Suprapubic skin (tissue), 4 donors: ENCODE results near the gene FRMD3. TPM values are rescaled to one million over a fixed set of nuclear protein-coding genes. Genes with fewer than 3 reads are reported as not detected.

Source experiments
- DNase-seq, 2 donors: peaks; one replicate each; pipeline ENCODE4 v3.0.0-alpha.2; 2019; ENCODE audit warnings: low spot score in 2 of 2
- H3K27ac ChIP-seq: fragments of 200-600 bp; sonication (generic); one replicate; pipeline ENCODE4 v1.5.1; 2019
- H3K27me3 ChIP-seq: fragments of 200-600 bp; sonication (generic); one replicate; pipeline ENCODE4 v1.5.1; 2019
- H3K36me3 ChIP-seq: fragments of 200-600 bp; sonication (generic); one replicate; pipeline ENCODE4 v1.5.1; 2019
- H3K4me1 ChIP-seq: fragments of 200-600 bp; sonication (generic); one replicate; pipeline ENCODE4 v1.5.1; 2019
- H3K4me3 ChIP-seq: fragments of 200-600 bp; sonication (generic); one replicate; pipeline ENCODE4 v1.5.1; 2019; ENCODE audit warnings: mild to moderate bottlenecking
- H3K9me3 ChIP-seq: fragments of 200-600 bp; sonication (generic); one replicate; pipeline ENCODE4 v1.5.1; 2019
- EP300 ChIP-seq: sonication (generic); formaldehyde crosslinking; IDR thresholded peaks from one replicate; pipeline ENCODE4 v1.6.1; 2017; ENCODE audit warnings: antibody characterized with exemption
- POLR2A ChIP-seq, 2 donors: fragments of 450-650 bp; IDR thresholded peaks; one replicate each; pipeline ENCODE4 v1.6.1; 2017; ENCODE audit warnings: antibody characterized with exemption in 2 of 2, mild to moderate bottlenecking in 2 of 2, moderate library complexity in 2 of 2
- POLR2AphosphoS5 ChIP-seq, 3 donors: sonication (generic); formaldehyde crosslinking; IDR thresholded peaks; one replicate each; pipeline ENCODE4 v1.6.1; 2017; ENCODE audit warnings: antibody characterized with exemption in 3 of 3
- WGBS: methylation state at CpG from one replicate; pipeline ENCODE4 v1.1.5; 2018; 5-methylcytosine and 5-hydroxymethylcytosine counted together
- total RNA-seq, 4 donors: library from RNA; depleted of rRNA; stranded (reverse); fragments of >200 nt; gene quantifications; one replicate each; pipeline ENCODE4 v1.1.0, GENCODE V29; 2016
- TF ChIP-seq, protein P1 (sequence below), 2 donors: fragments of 200-600 bp in 1 of 2; fragments of 450-650 bp in 1 of 2; sonication (generic) in 1 of 2; IDR thresholded peaks; one replicate each; pipeline ENCODE4 v1.5.1; 2016 to 2019; ENCODE audit warnings: antibody characterized with exemption in 2 of 2, mild to moderate bottlenecking in 1 of 2, moderate library complexity in 1 of 2

The FRMD3 gene
- total RNA-seq, 4 donors from 2014 or later = 2.8 to 7.0 (median 5.2) TPM

DNA sequence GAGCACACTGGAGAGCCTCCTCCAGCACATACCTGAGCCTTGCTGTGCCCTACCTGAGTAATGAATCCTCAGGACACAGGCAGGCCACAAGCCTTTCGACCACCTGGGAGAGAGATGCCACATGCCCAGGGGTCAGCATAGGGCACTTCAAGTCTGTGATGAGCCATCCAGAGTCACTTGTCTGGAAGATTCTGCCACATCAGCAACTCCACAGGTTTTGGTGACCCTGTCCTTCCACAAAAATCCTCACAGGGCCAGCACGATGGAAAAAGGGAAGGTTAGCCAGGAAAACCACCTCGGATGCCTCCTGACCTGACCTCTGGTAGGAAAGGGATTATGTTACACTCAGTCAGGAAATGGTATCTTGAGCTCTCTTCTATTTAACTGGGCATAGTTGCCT lies 46.8 kb downstream of the FRMD3 start:
- no peak overlapping the region for H3K4me3 ChIP-seq
- H3K36me3 ChIP-seq = no peaks in the 10 kb centered on the region
- TF ChIP-seq POLR2A (IDR thresholded peaks at IDR 0.05) (no peak), POLR2AphosphoS5 (IDR thresholded peaks at IDR 0.05) (no peak), EP300 (no peak)
- TF ChIP-seq, protein P1, sequence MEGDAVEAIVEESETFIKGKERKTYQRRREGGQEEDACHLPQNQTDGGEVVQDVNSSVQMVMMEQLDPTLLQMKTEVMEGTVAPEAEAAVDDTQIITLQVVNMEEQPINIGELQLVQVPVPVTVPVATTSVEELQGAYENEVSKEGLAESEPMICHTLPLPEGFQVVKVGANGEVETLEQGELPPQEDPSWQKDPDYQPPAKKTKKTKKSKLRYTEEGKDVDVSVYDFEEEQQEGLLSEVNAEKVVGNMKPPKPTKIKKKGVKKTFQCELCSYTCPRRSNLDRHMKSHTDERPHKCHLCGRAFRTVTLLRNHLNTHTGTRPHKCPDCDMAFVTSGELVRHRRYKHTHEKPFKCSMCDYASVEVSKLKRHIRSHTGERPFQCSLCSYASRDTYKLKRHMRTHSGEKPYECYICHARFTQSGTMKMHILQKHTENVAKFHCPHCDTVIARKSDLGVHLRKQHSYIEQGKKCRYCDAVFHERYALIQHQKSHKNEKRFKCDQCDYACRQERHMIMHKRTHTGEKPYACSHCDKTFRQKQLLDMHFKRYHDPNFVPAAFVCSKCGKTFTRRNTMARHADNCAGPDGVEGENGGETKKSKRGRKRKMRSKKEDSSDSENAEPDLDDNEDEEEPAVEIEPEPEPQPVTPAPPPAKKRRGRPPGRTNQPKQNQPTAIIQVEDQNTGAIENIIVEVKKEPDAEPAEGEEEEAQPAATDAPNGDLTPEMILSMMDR (IDR thresholded peaks at IDR 0.05) = no peak
- no peaks in the 10 kb centered on the region for H3K27me3 ChIP-seq
- H3K4me1 ChIP-seq = no peaks in the 10 kb centered on the region
- H3K9me3 ChIP-seq = no peaks in the 10 kb centered on the region
- DNase-seq = no peak
- 47% methylated on average over 3 of the region's 3 CpGs for WGBS
- no peak overlapping the region for H3K27ac ChIP-seq

DNA sequence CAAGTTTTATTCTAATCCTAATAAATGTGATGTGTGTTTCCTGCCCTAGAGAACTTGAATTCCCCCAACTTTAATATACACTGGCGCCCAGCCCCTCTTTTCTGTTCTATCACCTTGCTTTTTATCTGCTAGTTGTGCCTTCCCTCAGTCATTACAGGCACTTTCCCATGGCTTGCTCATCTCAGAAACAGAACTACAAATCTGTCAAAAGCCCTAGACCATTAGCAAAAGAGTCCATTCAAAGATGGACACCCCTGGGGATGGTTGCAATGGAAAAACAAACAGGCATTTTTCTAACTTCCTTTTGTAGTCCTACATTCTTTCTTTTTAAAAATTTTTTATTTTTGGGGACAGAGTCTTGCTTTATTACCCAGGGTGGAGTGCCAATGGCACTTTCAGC lies 48.2 kb downstream of the FRMD3 start:
- DNase-seq = no peak
- H3K4me3 ChIP-seq = no peak overlapping the region
- no peaks in the 10 kb centered on the region for H3K36me3 ChIP-seq
- no peak overlapping the region for H3K27ac ChIP-seq
- H3K9me3 ChIP-seq = no peaks in the 10 kb centered on the region
- no peak for TF ChIP-seq POLR2A (IDR thresholded peaks at IDR 0.05)
- TF ChIP-seq EP300 = no peak
- no peak for TF ChIP-seq POLR2AphosphoS5 (IDR thresholded peaks at IDR 0.05)
- TF ChIP-seq, protein P1 (IDR thresholded peaks at IDR 0.05) = no peak
- H3K4me1 ChIP-seq = no peaks in the 10 kb centered on the region
- no peaks in the 10 kb centered on the region for H3K27me3 ChIP-seq
- 93% methylated on average over 1 of the region's 1 CpG for WGBS

DNA sequence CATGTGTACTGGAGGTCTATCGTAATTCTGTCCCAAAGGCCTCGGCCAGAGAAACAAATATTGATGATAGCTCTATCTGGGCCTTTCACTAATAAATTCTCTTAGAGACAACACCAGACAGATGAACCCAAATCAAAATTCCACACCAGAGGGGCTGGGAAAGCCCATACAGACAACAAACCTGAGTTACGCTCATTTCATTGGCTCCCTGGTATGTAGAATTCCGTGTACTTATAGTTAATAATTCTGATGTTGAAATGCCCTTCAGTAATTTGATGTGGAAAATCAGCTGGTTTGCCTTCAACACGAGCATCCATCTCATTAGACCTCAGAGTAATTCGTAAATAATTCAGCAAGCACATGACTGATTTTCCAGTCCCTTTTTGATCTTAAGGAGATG lies 53.2 kb downstream of the FRMD3 start:
- no peaks in the 10 kb centered on the region for H3K36me3 ChIP-seq
- no peak for DNase-seq
- TF ChIP-seq, protein P1 (IDR thresholded peaks at IDR 0.05) = no peak
- TF ChIP-seq EP300 (no peak), POLR2A (IDR thresholded peaks at IDR 0.05) (no peak), POLR2AphosphoS5 (IDR thresholded peaks at IDR 0.05) (no peak)
- no peak overlapping the region for H3K27ac ChIP-seq
- H3K4me1 ChIP-seq = no peaks in the 10 kb centered on the region
- 88% methylated on average over 6 of the region's 6 CpGs for WGBS
- no peaks in the 10 kb centered on the region for H3K9me3 ChIP-seq
- H3K27me3 ChIP-seq = no peaks in the 10 kb centered on the region
- H3K4me3 ChIP-seq = no peak overlapping the region

DNA sequence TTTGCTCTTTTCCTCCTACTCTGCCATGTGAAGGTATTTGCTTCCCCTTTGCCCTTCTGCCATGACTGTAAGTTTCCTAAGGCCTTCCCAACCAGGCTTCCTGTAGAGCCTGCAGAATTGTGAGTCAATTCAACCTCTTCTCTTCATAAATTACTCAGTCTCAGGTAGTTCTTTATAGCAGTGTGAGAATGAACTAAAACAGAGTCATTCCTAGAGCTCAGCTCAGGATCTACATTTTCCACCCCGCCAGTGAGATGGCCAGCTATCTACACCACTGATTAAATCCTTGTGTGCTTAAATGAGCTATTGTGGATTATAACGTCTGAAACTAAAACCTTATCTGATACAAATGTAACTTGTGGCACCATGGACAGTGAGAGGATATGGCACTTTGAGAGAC lies 55.0 kb downstream of the FRMD3 start:
- DNase-seq = no peak
- TF ChIP-seq, protein P1 (IDR thresholded peaks at IDR 0.05) = no peak
- TF ChIP-seq POLR2AphosphoS5 (IDR thresholded peaks at IDR 0.05) = no peak
- TF ChIP-seq EP300 = no peak
- no peak for TF ChIP-seq POLR2A (IDR thresholded peaks at IDR 0.05)
- Histone ChIP-seq H3K27ac (no peak overlapping the region), H3K36me3 (no peaks in the 10 kb centered on the region), H3K27me3 (no peaks in the 10 kb centered on the region), H3K4me3 (no peak overlapping the region), H3K9me3 (no peaks in the 10 kb centered on the region), H3K4me1 (no peaks in the 10 kb centered on the region)
- WGBS = 82% methylated on average over 2 of the region's 2 CpGs

DNA sequence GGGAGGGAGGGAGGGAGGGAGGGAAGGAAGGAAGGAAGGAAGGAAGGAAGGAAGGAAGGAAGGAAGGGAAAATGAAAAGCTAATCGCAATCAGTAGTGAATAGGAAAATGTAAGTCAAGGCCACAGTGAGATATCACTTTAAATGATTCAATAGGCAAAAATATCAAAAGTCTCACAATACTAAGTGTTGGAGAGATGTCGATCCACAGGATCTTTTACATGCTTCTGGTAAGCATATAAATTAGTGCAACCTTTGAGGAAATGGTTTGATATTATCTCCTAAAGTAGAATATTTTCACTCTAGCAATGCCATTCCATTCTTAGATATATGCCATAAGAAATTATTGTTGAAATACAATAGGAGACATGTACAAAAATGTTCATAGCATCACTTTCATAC lies 58.4 kb downstream of the FRMD3 start:
- Histone ChIP-seq H3K4me1 (no peaks in the 10 kb centered on the region), H3K27me3 (no peaks in the 10 kb centered on the region), H3K27ac (no peak overlapping the region), H3K4me3 (no peak overlapping the region), H3K9me3 (no peaks in the 10 kb centered on the region), H3K36me3 (no peaks in the 10 kb centered on the region)
- no peak for DNase-seq
- 98% methylated on average over 2 of the region's 2 CpGs for WGBS
- TF ChIP-seq, protein P1 (IDR thresholded peaks at IDR 0.05) = no peak
- TF ChIP-seq POLR2A (IDR thresholded peaks at IDR 0.05) (no peak), EP300 (no peak), POLR2AphosphoS5 (IDR thresholded peaks at IDR 0.05) (no peak)
